HEK293 (cell line): ENCODE measurements around the gene LDLR.

Experiments used
- GLI2 ChIP-seq: fragments of 450-650 bp; formaldehyde crosslinking; IDR thresholded peaks from 2 replicates; pipeline ENCODE4; 2017; ENCODE audit warnings: missing biosample characterization, missing genetic modification characterization, low read depth, borderline replicate concordance
- GLIS1 ChIP-seq: fragments of 450-650 bp; formaldehyde crosslinking; IDR thresholded peaks from 2 replicates; pipeline ENCODE4 v1.5.1; 2016; ENCODE audit warnings: missing biosample characterization, missing genetic modification characterization
- MEIS1 ChIP-seq: sonication (generic); formaldehyde crosslinking; IDR thresholded peaks from 2 replicates; pipeline ENCODE4 v1.8.1; 2022; ENCODE audit warnings: missing genetic modification reagents, mild to moderate bottlenecking, borderline replicate concordance
- OVOL3 ChIP-seq: fragments of 450-650 bp; formaldehyde crosslinking; IDR thresholded peaks from 2 replicates; pipeline ENCODE4 v1.5.1; 2016; ENCODE audit warnings: missing biosample characterization, missing genetic modification characterization
- ZBTB20 ChIP-seq: fragments of 450-650 bp; formaldehyde crosslinking; IDR thresholded peaks from 2 replicates; pipeline ENCODE4 v1.5.1; 2016; ENCODE audit warnings: missing biosample characterization, missing genetic modification characterization
- ZBTB21 ChIP-seq: fragments of 450-650 bp; formaldehyde crosslinking; IDR thresholded peaks from 2 replicates; pipeline ENCODE4 v1.5.1; 2017; ENCODE audit warnings: missing biosample characterization, missing genetic modification characterization
- ZBTB7A ChIP-seq: fragments of 450-650 bp; formaldehyde crosslinking; IDR thresholded peaks from 2 replicates; pipeline ENCODE4 v1.5.1; 2016; ENCODE audit warnings: low read depth, missing biosample characterization, missing genetic modification characterization
- ZNF133 ChIP-seq: fragments of 450-650 bp; formaldehyde crosslinking; IDR thresholded peaks from 2 replicates; pipeline ENCODE4 v1.5.1; 2016; ENCODE audit warnings: missing biosample characterization, missing genetic modification characterization
- ZNF157 ChIP-seq: fragments of 450-650 bp; formaldehyde crosslinking; IDR thresholded peaks from 2 replicates; pipeline ENCODE4 v1.5.1; 2016; ENCODE audit warnings: missing biosample characterization, missing genetic modification characterization
- ZNF174 ChIP-seq: fragments of 450-650 bp; formaldehyde crosslinking; IDR thresholded peaks from 2 replicates; pipeline ENCODE4 v1.5.0; 2017; ENCODE audit warnings: missing biosample characterization, mild to moderate bottlenecking, missing genetic modification characterization
- ZNF2 ChIP-seq: fragments of 450-650 bp; formaldehyde crosslinking; IDR thresholded peaks from 2 replicates; pipeline ENCODE4 v1.5.1; 2016; ENCODE audit warnings: missing biosample characterization, missing genetic modification characterization
- ZNF24 ChIP-seq: fragments of 450-650 bp; formaldehyde crosslinking; IDR thresholded peaks from 2 replicates; pipeline ENCODE4 v1.5.1; 2016; ENCODE audit warnings: missing biosample characterization, missing genetic modification characterization
- ZNF558 ChIP-seq: fragments of 450-650 bp; formaldehyde crosslinking; IDR thresholded peaks from 2 replicates; pipeline ENCODE4 v1.5.1; 2016; ENCODE audit warnings: missing biosample characterization, missing genetic modification characterization
- ZNF560 ChIP-seq: fragments of 450-650 bp; formaldehyde crosslinking; IDR thresholded peaks from 2 replicates; pipeline ENCODE4 v1.5.1; 2017; ENCODE audit warnings: missing biosample characterization, missing genetic modification characterization, borderline replicate concordance
- ZNF621 ChIP-seq: fragments of 450-650 bp; formaldehyde crosslinking; IDR thresholded peaks from 2 replicates; pipeline ENCODE4 v1.5.1; 2017; ENCODE audit warnings: missing biosample characterization, missing genetic modification characterization
- ZNF701 ChIP-seq: fragments of 450-650 bp; formaldehyde crosslinking; IDR thresholded peaks from 2 replicates; pipeline ENCODE4 v1.5.1; 2016; ENCODE audit warnings: missing biosample characterization, missing genetic modification characterization
- ZNF777 ChIP-seq: fragments of 450-650 bp; formaldehyde crosslinking; IDR thresholded peaks from 2 replicates; pipeline ENCODE4 v1.5.1; 2017; ENCODE audit warnings: missing biosample characterization, missing genetic modification characterization, borderline replicate concordance
- ZNF785 ChIP-seq: fragments of 450-650 bp; formaldehyde crosslinking; IDR thresholded peaks from 2 replicates; pipeline ENCODE4 v1.5.1; 2016; ENCODE audit warnings: missing biosample characterization, missing genetic modification characterization
- ZSCAN16 ChIP-seq: fragments of 450-650 bp; formaldehyde crosslinking; IDR thresholded peaks from 2 replicates; pipeline ENCODE4 v1.5.1; 2016; ENCODE audit warnings: missing biosample characterization, missing genetic modification characterization
- TF ChIP-seq, protein P1 (sequence below): fragments of 450-650 bp; formaldehyde crosslinking; IDR thresholded peaks from 2 replicates; pipeline ENCODE4 v1.5.1; 2016; ENCODE audit warnings: missing biosample characterization, missing genetic modification characterization
- TF ChIP-seq, protein P2 (sequence below): fragments of 450-650 bp; formaldehyde crosslinking; IDR thresholded peaks from 2 replicates; pipeline ENCODE4 v1.5.0; 2017; ENCODE audit warnings: missing biosample characterization, missing genetic modification characterization, borderline replicate concordance
- TF ChIP-seq, protein P3 (sequence below): fragments of 450-650 bp; formaldehyde crosslinking; IDR thresholded peaks from 2 replicates; pipeline ENCODE4 v1.5.1; 2016; ENCODE audit warnings: missing biosample characterization, missing genetic modification characterization
- TF ChIP-seq, protein P4 (sequence below): fragments of 450-650 bp; formaldehyde crosslinking; optimal IDR thresholded peaks from 2 replicates; pipeline ENCODE3; 2016; ENCODE audit warnings: missing biosample characterization, mild to moderate bottlenecking, missing genetic modification characterization
- TF ChIP-seq, protein P5 (sequence below): fragments of 450-650 bp; formaldehyde crosslinking; IDR thresholded peaks from 2 replicates; pipeline ENCODE4 v1.5.1; 2017; ENCODE audit warnings: missing biosample characterization, mild to moderate bottlenecking, missing genetic modification characterization, moderate library complexity
- TF ChIP-seq, protein P6 (sequence below): fragments of 450-650 bp; formaldehyde crosslinking; IDR thresholded peaks from 2 replicates; pipeline ENCODE4 v1.5.1; 2016; ENCODE audit warnings: missing biosample characterization, missing genetic modification characterization
- TF ChIP-seq, protein P7 (sequence below): fragments of 450-650 bp; IDR thresholded peaks from 2 replicates; pipeline ENCODE4 v1.5.1; 2018; ENCODE audit warnings: missing biosample characterization, missing genetic modification characterization

The LDLR gene

DNA sequence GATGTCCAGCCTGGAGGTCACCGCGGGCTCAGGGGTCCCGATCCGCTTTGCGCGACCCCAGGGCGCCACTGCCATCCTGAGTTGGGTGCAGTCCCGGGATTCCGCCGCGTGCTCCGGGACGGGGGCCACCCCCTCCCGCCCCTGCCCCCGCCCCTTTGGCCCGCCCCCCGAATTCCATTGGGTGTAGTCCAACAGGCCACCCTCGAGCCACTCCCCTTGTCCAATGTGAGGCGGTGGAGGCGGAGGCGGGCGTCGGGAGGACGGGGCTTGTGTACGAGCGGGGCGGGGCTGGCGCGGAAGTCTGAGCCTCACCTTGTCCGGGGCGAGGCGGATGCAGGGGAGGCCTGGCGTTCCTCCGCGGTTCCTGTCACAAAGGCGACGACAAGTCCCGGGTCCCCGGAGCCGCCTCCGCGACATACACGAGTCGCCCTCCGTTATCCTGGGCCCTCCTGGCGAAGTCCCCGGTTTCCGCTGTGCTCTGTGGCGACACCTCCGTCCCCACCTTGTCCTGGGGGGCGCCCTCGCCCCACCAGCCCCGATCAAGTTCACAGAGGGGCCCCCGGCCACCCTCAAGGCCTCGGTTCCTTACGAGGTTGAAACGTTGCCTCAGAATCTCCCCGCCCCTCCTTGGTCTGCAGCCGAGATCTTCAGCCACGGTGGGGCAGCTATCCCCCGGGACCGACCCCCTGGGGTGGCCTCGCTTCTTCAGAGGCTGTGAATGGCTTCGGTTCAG is 1.2 kb downstream of the LDLR start (continued):
- TF ChIP-seq, protein P1, sequence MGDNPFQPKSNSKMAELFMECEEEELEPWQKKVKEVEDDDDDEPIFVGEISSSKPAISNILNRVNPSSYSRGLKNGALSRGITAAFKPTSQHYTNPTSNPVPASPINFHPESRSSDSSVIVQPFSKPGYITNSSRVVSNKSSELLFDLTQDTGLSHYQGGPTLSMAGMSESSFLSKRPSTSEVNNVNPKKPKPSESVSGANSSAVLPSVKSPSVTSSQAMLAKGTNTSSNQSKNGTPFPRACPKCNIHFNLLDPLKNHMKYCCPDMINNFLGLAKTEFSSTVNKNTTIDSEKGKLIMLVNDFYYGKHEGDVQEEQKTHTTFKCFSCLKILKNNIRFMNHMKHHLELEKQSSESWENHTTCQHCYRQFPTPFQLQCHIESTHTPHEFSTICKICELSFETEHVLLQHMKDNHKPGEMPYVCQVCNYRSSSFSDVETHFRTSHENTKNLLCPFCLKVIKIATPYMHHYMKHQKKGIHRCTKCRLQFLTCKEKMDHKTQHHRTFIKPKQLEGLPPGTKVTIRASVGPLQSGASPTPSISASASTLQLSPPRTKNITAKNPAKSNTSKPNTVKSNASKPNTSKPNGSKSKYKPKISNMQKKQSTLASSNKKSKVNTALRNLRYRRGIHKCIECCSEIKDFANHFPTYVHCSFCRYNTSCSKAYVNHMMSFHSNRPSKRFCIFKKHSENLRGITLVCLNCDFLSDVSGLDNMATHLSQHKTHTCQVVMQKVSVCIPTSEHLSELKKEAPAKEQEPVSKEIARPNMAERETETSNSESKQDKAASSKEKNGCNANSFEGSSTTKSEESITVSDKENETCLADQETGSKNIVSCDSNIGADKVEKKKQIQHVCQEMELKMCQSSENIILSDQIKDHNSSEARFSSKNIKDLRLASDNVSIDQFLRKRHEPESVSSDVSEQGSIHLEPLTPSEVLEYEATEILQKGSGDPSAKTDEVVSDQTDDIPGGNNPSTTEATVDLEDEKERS (tag by site-specific recombination) = no peak
- TF ChIP-seq GLIS1 (tag by site-specific recombination) (peak; percentile 91), ZBTB20 (peak; percentile 99), GLI2 (tag by site-specific recombination) (no peak), ZNF157 (tag by site-specific recombination) (no peak), ZBTB21 (no peak), OVOL3 (tag by site-specific recombination) (no peak), ZNF560 (no peak), ZNF2 (tag by site-specific recombination) (no peak), ZNF785 (tag by site-specific recombination) (no peak), ZNF133 (tag by site-specific recombination) (no peak), ZNF24 (tag by site-specific recombination) (0 out of 2 replicates have a peak, but pooled peaks have one; percentile 18), ZNF174 (no peak), ZNF621 (tag by site-specific recombination) (no peak), ZNF777 (tag by site-specific recombination) (no peak), ZNF701 (tag by site-specific recombination) (no peak), ZNF558 (tag by site-specific recombination) (no peak), MEIS1 (CRISPR knock-in tag) (no peak), ZSCAN16 (tag by site-specific recombination) (0 out of 2 replicates have a peak, but pooled peaks have one; percentile 66), ZBTB7A (tag by site-specific recombination) (0 out of 2 replicates have a peak, but pooled peaks have one; percentile 28)
- TF ChIP-seq, protein P2, sequence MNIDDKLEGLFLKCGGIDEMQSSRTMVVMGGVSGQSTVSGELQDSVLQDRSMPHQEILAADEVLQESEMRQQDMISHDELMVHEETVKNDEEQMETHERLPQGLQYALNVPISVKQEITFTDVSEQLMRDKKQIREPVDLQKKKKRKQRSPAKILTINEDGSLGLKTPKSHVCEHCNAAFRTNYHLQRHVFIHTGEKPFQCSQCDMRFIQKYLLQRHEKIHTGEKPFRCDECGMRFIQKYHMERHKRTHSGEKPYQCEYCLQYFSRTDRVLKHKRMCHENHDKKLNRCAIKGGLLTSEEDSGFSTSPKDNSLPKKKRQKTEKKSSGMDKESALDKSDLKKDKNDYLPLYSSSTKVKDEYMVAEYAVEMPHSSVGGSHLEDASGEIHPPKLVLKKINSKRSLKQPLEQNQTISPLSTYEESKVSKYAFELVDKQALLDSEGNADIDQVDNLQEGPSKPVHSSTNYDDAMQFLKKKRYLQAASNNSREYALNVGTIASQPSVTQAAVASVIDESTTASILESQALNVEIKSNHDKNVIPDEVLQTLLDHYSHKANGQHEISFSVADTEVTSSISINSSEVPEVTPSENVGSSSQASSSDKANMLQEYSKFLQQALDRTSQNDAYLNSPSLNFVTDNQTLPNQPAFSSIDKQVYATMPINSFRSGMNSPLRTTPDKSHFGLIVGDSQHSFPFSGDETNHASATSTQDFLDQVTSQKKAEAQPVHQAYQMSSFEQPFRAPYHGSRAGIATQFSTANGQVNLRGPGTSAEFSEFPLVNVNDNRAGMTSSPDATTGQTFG (tag by site-specific recombination) = no peak
- TF ChIP-seq, protein P3, sequence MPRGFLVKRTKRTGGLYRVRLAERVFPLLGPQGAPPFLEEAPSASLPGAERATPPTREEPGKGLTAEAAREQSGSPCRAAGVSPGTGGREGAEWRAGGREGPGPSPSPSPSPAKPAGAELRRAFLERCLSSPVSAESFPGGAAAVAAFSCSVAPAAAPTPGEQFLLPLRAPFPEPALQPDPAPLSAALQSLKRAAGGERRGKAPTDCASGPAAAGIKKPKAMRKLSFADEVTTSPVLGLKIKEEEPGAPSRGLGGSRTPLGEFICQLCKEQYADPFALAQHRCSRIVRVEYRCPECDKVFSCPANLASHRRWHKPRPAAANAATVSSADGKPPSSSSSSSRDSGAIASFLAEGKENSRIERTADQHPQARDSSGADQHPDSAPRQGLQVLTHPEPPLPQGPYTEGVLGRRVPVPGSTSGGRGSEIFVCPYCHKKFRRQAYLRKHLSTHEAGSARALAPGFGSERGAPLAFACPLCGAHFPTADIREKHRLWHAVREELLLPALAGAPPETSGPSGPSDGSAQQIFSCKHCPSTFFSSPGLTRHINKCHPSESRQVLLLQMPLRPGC = peak; percentile 64
- TF ChIP-seq, protein P4, sequence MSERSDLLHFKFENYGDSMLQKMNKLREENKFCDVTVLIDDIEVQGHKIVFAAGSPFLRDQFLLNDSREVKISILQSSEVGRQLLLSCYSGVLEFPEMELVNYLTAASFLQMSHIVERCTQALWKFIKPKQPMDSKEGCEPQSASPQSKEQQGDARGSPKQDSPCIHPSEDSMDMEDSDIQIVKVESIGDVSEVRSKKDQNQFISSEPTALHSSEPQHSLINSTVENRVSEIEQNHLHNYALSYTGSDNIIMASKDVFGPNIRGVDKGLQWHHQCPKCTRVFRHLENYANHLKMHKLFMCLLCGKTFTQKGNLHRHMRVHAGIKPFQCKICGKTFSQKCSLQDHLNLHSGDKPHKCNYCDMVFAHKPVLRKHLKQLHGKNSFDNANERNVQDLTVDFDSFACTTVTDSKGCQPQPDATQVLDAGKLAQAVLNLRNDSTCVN = peak; percentile 61
- TF ChIP-seq, protein P5, sequence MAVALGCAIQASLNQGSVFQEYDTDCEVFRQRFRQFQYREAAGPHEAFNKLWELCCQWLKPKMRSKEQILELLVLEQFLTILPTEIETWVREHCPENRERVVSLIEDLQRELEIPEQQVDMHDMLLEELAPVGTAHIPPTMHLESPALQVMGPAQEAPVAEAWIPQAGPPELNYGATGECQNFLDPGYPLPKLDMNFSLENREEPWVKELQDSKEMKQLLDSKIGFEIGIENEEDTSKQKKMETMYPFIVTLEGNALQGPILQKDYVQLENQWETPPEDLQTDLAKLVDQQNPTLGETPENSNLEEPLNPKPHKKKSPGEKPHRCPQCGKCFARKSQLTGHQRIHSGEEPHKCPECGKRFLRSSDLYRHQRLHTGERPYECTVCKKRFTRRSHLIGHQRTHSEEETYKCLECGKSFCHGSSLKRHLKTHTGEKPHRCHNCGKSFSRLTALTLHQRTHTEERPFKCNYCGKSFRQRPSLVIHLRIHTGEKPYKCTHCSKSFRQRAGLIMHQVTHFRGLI (tag by site-specific recombination) = no peak
- TF ChIP-seq, protein P6, sequence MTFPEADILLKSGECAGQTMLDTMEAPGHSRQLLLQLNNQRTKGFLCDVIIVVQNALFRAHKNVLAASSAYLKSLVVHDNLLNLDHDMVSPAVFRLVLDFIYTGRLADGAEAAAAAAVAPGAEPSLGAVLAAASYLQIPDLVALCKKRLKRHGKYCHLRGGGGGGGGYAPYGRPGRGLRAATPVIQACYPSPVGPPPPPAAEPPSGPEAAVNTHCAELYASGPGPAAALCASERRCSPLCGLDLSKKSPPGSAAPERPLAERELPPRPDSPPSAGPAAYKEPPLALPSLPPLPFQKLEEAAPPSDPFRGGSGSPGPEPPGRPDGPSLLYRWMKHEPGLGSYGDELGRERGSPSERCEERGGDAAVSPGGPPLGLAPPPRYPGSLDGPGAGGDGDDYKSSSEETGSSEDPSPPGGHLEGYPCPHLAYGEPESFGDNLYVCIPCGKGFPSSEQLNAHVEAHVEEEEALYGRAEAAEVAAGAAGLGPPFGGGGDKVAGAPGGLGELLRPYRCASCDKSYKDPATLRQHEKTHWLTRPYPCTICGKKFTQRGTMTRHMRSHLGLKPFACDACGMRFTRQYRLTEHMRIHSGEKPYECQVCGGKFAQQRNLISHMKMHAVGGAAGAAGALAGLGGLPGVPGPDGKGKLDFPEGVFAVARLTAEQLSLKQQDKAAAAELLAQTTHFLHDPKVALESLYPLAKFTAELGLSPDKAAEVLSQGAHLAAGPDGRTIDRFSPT (tag by site-specific recombination) = no peak; the same call in 1 of the 2 replicates
- TF ChIP-seq, protein P7, sequence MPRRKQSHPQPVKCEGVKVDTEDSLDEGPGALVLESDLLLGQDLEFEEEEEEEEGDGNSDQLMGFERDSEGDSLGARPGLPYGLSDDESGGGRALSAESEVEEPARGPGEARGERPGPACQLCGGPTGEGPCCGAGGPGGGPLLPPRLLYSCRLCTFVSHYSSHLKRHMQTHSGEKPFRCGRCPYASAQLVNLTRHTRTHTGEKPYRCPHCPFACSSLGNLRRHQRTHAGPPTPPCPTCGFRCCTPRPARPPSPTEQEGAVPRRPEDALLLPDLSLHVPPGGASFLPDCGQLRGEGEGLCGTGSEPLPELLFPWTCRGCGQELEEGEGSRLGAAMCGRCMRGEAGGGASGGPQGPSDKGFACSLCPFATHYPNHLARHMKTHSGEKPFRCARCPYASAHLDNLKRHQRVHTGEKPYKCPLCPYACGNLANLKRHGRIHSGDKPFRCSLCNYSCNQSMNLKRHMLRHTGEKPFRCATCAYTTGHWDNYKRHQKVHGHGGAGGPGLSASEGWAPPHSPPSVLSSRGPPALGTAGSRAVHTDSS (tag by site-specific recombination) = no peak
